B cell (primary cell): ENCODE results near the gene EPM2AIP1. TPM values are rescaled to one million over a fixed set of nuclear protein-coding genes. Genes with fewer than 3 reads are reported as not detected.

Experiments
- ATAC-seq: fragments of 200-7000 bp; cut with Tn5 transposase; one replicate; pipeline ENCODE4 v1.10.0; 2021; ENCODE audit warnings: low read depth, mild to moderate bottlenecking, moderate number of reproducible peaks, moderate library complexity
- CTCF ChIA-PET: fragments of 350-600 bp; sonication (Branson Sonifier 250); formaldehyde crosslinking; loops from one replicate; lab custom pipeline; 2021; ENCODE audit warnings: antibody characterized with exemption, inconsistent platforms; lab: Charles Lee
- POLR2A ChIA-PET: fragments of 350-600 bp; sonication (Branson Sonifier 250); formaldehyde crosslinking; loops from one replicate; lab custom pipeline; 2021; ENCODE audit warnings: antibody characterized with exemption; lab: Charles Lee
- DNase-seq: peaks from one replicate; pipeline ENCODE4 v3.0.0; 2013
- H2AFZ ChIP-seq: 2 replicates; pipeline ENCODE4 v1.6.1; 2012; ENCODE audit warnings: mild to moderate bottlenecking, low read depth, low read length; ENCODE audit not compliant: insufficient read depth, poor library complexity, severe bottlenecking
- H3K27ac ChIP-seq, 2 donors: 1 replicate in 1 of 2; 2 replicates in 1 of 2; pipeline ENCODE4 v1.5.1; 2012 to 2013; ENCODE audit warnings: low read length in 2 of 2, mild to moderate bottlenecking in 2 of 2, moderate library complexity in 1 of 2
- H3K27me3 ChIP-seq, 4 experiments: fragments of 200-600 bp in 1 of 4; sonication (generic) in 1 of 4; replicated peaks in 1 of 4; 1 replicate in 2 of 4; 2 replicates in 2 of 4; pipeline versions ENCODE4 v1.6.1 to v1.7.0; 2013 to 2016; ENCODE audit warnings: low read length in 3 of 4, mild to moderate bottlenecking in 2 of 4, mixed read lengths in 1 of 4, moderate library complexity in 1 of 4; ENCODE audit not compliant: insufficient read depth in 4 of 4, control insufficient read depth in 3 of 4; ENCODE audit errors: control extremely low read depth in 1 of 4
- H3K36me3 ChIP-seq, 2 experiments: replicated peaks in 1 of 2; 1 replicate in 1 of 2; 2 replicates in 1 of 2; pipeline versions ENCODE4 v1.6.1 to v1.7.1; 2013; ENCODE audit warnings: low read length in 1 of 2; ENCODE audit not compliant: insufficient read depth in 2 of 2, control insufficient read depth in 1 of 2; ENCODE audit errors: control extremely low read depth in 1 of 2, extremely low read depth in 1 of 2
- H3K4me1 ChIP-seq, 2 donors: fragments of 200-600 bp in 1 of 2; sonication (generic) in 1 of 2; 1 replicate in 1 of 2; 2 replicates in 1 of 2; pipeline versions ENCODE4 v1.5.1 to v1.6.1; 2013 to 2017; ENCODE audit warnings: low read length in 2 of 2; ENCODE audit not compliant: control insufficient read depth in 2 of 2, insufficient read depth in 2 of 2
- H3K4me2 ChIP-seq: replicated peaks from 2 replicates; pipeline ENCODE3; 2012; ENCODE audit warnings: mild to moderate bottlenecking, low read depth, low read length; ENCODE audit not compliant: poor library complexity, severe bottlenecking
- H3K4me3 ChIP-seq, 5 experiments: fragments of 200-600 bp in 1 of 5; sonication (generic) in 1 of 5; 1 replicate in 3 of 5; 2 replicates in 2 of 5; pipeline versions ENCODE4 v1.5.1 to v1.7.0; 2011 to 2016; ENCODE audit warnings: low read length in 4 of 5, mild to moderate bottlenecking in 4 of 5, low read depth in 2 of 5, control low read depth in 1 of 5, moderate library complexity in 1 of 5; ENCODE audit not compliant: insufficient read depth in 1 of 5; ENCODE audit errors: control extremely low read depth in 1 of 5, extremely low read depth in 1 of 5
- H3K79me2 ChIP-seq: fragments of 200-600 bp; sonication (generic); one replicate; pipeline ENCODE4 v1.6.0; 2016; ENCODE audit warnings: low read length; ENCODE audit not compliant: control insufficient read depth, insufficient read depth
- H3K9ac ChIP-seq: fragments of 200-600 bp; sonication (generic); 2 replicates; pipeline ENCODE4 v1.6.1; 2017; ENCODE audit warnings: mild to moderate bottlenecking, low read length, moderate library complexity
- H3K9me3 ChIP-seq, 3 donors: one replicate each; pipeline versions ENCODE4 v1.6.1 to v1.7.1; 2013; ENCODE audit warnings: low read length in 2 of 3; ENCODE audit not compliant: control insufficient read depth in 2 of 3, insufficient read depth in 1 of 3; ENCODE audit errors: control extremely low read depth in 1 of 3
- H4K20me1 ChIP-seq: 2 replicates; pipeline ENCODE4 v1.6.0; 2012; ENCODE audit warnings: mild to moderate bottlenecking, low read length; ENCODE audit not compliant: insufficient read depth, control insufficient read depth, poor library complexity, severe bottlenecking
- H3K27ac Mint-ChIP-seq: one replicate; pipeline ENCODE4 v1.8.0; 2021; ENCODE audit warnings: mixed read lengths
- H3K27me3 Mint-ChIP-seq: one replicate; pipeline ENCODE4 v1.8.0; 2021; ENCODE audit warnings: mixed read lengths
- H3K4me1 Mint-ChIP-seq: one replicate; pipeline ENCODE4 v1.8.0; 2021; ENCODE audit warnings: mixed read lengths
- H3K4me3 Mint-ChIP-seq: one replicate; pipeline ENCODE4 v1.8.0; 2021; ENCODE audit warnings: mixed read lengths
- H3K9me3 Mint-ChIP-seq: one replicate; pipeline ENCODE4 v1.8.0; 2022; ENCODE audit warnings: mixed read lengths; ENCODE audit not compliant: insufficient read depth
- CTCF ChIP-seq: fragments of 200-600 bp; IDR thresholded peaks from one replicate; pipeline ENCODE4 v1.8.0; 2022; ENCODE audit warnings: antibody characterized with exemption, mild to moderate bottlenecking
- EZH2 ChIP-seq: IDR thresholded peaks from 2 replicates; pipeline ENCODE4 v1.6.1; 2012; ENCODE audit warnings: borderline replicate concordance, low read depth, mild to moderate bottlenecking, moderate library complexity, low read length; ENCODE audit not compliant: insufficient read depth, poor library complexity, severe bottlenecking
- WGBS: methylation state at CpG from one replicate; pipeline ENCODE4 v1.1.5; 2013; ENCODE audit warnings: missing lambda C conversion rate; ENCODE audit not compliant: insufficient coverage; 5-methylcytosine and 5-hydroxymethylcytosine counted together
- intact Hi-C: fragments of 100-400 bp; cut with micrococcal nuclease; formaldehyde crosslinking; loops from one replicate; pipeline ENCODE4 v1.10.0; 2022
- polyA plus RNA-seq: library from polyadenylated mRNA; depleted of rRNA; stranded (reverse); fragments of >200 nt; gene quantifications from 2 replicates; pipeline ENCODE4 v1.2.3, GENCODE V29; 2012
- total RNA-seq, 2 donors: library from RNA; stranded (reverse); fragments of 120-200 nt in 1 of 2; gene quantifications; 1 replicate in 1 of 2; 2 replicates in 1 of 2; pipeline versions ENCODE4 v1.2.3 to v1.2.4, GENCODE V29; 2013 to 2022

EPM2AIP1 gene
- total and polyA plus RNA-seq, 2 donors (not counting 1 experiment from before 2014, with no cell fraction given) = 13.5 to 42.4 TPM

- ATAC-seq (no peak), DNase-seq (no peak)
- Histone ChIP-seq H3K4me3 (no peak overlapping the region), H4K20me1 (no peaks in the 10 kb centered on the region), H3K27me3 (no peaks in the 10 kb centered on the region), H3K79me2 (peaks cover 20% of the 10 kb centered on the region), H3K9ac (no peak overlapping the region), H3K4me1 (peaks cover 4 to 5% of the 10 kb centered on the region in 2 donors), H2AFZ (no peak overlapping the region), H3K9me3 (no peaks in the 10 kb centered on the region), H3K4me2 (no peak overlapping the region), H3K27ac (no peak overlapping the region), H3K36me3 (peaks cover 0 to 67% of the 10 kb centered on the region in 2 experiments)
- ChIA-PET CTCF (interaction anchor here (1.2 to 1.4 kb wide), 2 partner anchors 71 to 184 kb away, joined by 3 read pairs; no protein-coding TSS in a partner anchor), POLR2A (no interaction called here)
- intact Hi-C loops = no loop called here
- TF ChIP-seq CTCF (no peak), EZH2 (no peak)
- H3K27ac Mint-ChIP-seq = no peak overlapping the region
- H3K9me3 Mint-ChIP-seq = no peaks in the 10 kb centered on the region
- H3K27me3 Mint-ChIP-seq = no peaks in the 10 kb centered on the region
- no peak overlapping the region for H3K4me3 Mint-ChIP-seq
- peaks cover 8% of the 10 kb centered on the region for H3K4me1 Mint-ChIP-seq
Measured at GRCh38 chr3:37029516-37030163, 36.7 kb upstream of the EPM2AIP1 start.

DNA sequence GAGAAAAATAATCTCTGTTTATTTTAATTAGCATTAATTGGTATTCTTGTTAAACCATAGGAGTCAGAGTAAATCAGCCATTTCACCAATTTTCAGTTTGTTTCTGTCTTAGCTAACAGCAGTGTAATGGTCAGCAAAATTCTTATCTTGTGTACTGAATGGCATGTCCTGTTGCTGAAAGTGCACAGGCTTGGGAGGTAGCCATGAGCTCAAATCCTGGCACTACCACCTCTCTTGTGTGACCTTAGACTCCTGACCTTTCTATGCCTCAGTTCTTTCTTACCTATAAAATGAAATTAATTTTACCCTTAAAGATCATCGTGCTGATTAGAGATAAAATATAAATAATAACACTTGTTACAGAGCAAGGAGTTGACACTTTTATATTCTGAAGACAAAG lies 36.2 kb upstream of the EPM2AIP1 start:
- Histone ChIP-seq H2AFZ (no peak overlapping the region), H3K27ac (no peak overlapping the region), H3K9ac (no peak overlapping the region), H3K79me2 (peaks cover 20% of the 10 kb centered on the region), H3K4me2 (no peak overlapping the region), H3K9me3 (no peaks in the 10 kb centered on the region), H3K4me1 (peaks cover 5 to 6% of the 10 kb centered on the region in 2 donors), H4K20me1 (no peaks in the 10 kb centered on the region), H3K4me3 (no peak overlapping the region), H3K27me3 (no peaks in the 10 kb centered on the region), H3K36me3 (peaks cover 0 to 67% of the 10 kb centered on the region in 2 experiments)
- TF ChIP-seq EZH2 = no peak
- no peak for TF ChIP-seq CTCF
- DNase-seq = no peak
- no peaks in the 10 kb centered on the region for H3K9me3 Mint-ChIP-seq
- H3K4me1 Mint-ChIP-seq = peaks cover 10% of the 10 kb centered on the region
- H3K27me3 Mint-ChIP-seq = no peaks in the 10 kb centered on the region
- H3K4me3 Mint-ChIP-seq = no peak overlapping the region
- intact Hi-C loops = no loop called here
- no peak for ATAC-seq
- ChIA-PET CTCF (interaction anchor here (1.2 to 1.4 kb wide), 2 partner anchors 70 to 185 kb away, joined by 3 read pairs; no protein-coding TSS in a partner anchor), POLR2A (no interaction called here)
- H3K27ac Mint-ChIP-seq = no peak overlapping the region
- WGBS = no CpG with 5 or more reads among the region's 1 CpG
